Measurements from ENCODE around the gene RAB43.
"Not testable (repeated sequence)": the region's sequence is repeated elsewhere in the genome, so short reads cannot be mapped to it uniquely, and the experiment has no call there.

RAB43 gene

GRCh38 chr3:129144786-129145185 is 23.2 kb upstream of the RAB43 start:
- no peak for TF ChIP-seq SPI1 (IDR thresholded peaks at IDR 0.05; ENCODE audit: borderline replicate concordance, low read depth)
- TF ChIP-seq POLR2AphosphoS5 (IDR thresholded peaks at IDR 0.05; ENCODE audit: low read depth): no peak
- no peak for TF ChIP-seq GABPA (IDR thresholded peaks at IDR 0.05; ENCODE audit: low read depth)
- TF ChIP-seq, protein P1, sequence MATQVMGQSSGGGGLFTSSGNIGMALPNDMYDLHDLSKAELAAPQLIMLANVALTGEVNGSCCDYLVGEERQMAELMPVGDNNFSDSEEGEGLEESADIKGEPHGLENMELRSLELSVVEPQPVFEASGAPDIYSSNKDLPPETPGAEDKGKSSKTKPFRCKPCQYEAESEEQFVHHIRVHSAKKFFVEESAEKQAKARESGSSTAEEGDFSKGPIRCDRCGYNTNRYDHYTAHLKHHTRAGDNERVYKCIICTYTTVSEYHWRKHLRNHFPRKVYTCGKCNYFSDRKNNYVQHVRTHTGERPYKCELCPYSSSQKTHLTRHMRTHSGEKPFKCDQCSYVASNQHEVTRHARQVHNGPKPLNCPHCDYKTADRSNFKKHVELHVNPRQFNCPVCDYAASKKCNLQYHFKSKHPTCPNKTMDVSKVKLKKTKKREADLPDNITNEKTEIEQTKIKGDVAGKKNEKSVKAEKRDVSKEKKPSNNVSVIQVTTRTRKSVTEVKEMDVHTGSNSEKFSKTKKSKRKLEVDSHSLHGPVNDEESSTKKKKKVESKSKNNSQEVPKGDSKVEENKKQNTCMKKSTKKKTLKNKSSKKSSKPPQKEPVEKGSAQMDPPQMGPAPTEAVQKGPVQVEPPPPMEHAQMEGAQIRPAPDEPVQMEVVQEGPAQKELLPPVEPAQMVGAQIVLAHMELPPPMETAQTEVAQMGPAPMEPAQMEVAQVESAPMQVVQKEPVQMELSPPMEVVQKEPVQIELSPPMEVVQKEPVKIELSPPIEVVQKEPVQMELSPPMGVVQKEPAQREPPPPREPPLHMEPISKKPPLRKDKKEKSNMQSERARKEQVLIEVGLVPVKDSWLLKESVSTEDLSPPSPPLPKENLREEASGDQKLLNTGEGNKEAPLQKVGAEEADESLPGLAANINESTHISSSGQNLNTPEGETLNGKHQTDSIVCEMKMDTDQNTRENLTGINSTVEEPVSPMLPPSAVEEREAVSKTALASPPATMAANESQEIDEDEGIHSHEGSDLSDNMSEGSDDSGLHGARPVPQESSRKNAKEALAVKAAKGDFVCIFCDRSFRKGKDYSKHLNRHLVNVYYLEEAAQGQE (IDR thresholded peaks at IDR 0.05; ENCODE audit: insufficient replicate concordance, low read depth): no peak
- TF ChIP-seq, protein P2, sequence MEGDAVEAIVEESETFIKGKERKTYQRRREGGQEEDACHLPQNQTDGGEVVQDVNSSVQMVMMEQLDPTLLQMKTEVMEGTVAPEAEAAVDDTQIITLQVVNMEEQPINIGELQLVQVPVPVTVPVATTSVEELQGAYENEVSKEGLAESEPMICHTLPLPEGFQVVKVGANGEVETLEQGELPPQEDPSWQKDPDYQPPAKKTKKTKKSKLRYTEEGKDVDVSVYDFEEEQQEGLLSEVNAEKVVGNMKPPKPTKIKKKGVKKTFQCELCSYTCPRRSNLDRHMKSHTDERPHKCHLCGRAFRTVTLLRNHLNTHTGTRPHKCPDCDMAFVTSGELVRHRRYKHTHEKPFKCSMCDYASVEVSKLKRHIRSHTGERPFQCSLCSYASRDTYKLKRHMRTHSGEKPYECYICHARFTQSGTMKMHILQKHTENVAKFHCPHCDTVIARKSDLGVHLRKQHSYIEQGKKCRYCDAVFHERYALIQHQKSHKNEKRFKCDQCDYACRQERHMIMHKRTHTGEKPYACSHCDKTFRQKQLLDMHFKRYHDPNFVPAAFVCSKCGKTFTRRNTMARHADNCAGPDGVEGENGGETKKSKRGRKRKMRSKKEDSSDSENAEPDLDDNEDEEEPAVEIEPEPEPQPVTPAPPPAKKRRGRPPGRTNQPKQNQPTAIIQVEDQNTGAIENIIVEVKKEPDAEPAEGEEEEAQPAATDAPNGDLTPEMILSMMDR (IDR thresholded peaks at IDR 0.05; ENCODE audit: insufficient read depth, low read length): no peak
- Histone ChIP-seq H3K27me3 (ENCODE audit: insufficient read depth, poor library complexity, severe bottlenecking) (no peaks in the 10 kb centered on the region), H3K27ac (replicated peaks) (no peak overlapping the region), H3K4me3 (replicated peaks; ENCODE audit: insufficient read depth, low read length) (no peak overlapping the region)
- no peak for DNase-seq (ENCODE audit: low read depth in 1 of 2, low spot score in 1 of 2)

- H3K4me3 ChIP-seq (replicated peaks; ENCODE audit: insufficient read depth, low read length); H3K27me3 ChIP-seq (ENCODE audit: insufficient read depth, poor library complexity, severe bottlenecking); DNase-seq (ENCODE audit: low read depth in 1 of 2, low spot score in 1 of 2); H3K27ac ChIP-seq (replicated peaks): not testable (repeated sequence)
Measured at GRCh38 chr3:129141011-129141410, 19.4 kb upstream of the RAB43 start.

DNA sequence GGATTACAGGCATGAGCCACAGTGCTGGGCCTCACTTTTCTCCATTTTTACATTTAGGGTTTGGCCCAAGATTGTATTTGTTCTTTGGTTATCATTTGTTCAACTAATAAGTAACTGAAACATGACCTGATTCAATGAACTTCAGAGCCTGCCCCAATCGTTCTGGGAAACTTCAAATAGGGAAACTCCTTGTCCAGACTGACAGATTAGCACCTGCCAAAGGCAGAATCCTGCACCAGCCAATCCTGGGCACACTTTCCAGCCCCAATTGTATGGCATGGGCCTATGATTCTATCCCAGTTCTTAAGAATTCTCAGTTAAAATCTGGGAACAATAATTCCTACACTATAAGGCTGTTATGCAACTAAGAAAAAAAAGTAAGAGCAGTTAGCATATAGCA is 18.3 kb upstream of the RAB43 start:
- TF ChIP-seq GABPA (IDR thresholded peaks at IDR 0.05; ENCODE audit: low read depth): no peak
- no peak for TF ChIP-seq POLR2AphosphoS5 (IDR thresholded peaks at IDR 0.05; ENCODE audit: low read depth)
- no peak for TF ChIP-seq SPI1 (IDR thresholded peaks at IDR 0.05; ENCODE audit: borderline replicate concordance, low read depth)
- TF ChIP-seq, protein P1 (IDR thresholded peaks at IDR 0.05; ENCODE audit: insufficient replicate concordance, low read depth): no peak
- TF ChIP-seq, protein P2 (IDR thresholded peaks at IDR 0.05; ENCODE audit: insufficient read depth, low read length): no peak
- Histone ChIP-seq H3K27ac (replicated peaks) (no peak overlapping the region), H3K27me3 (ENCODE audit: insufficient read depth, poor library complexity, severe bottlenecking) (no peaks in the 10 kb centered on the region), H3K4me3 (replicated peaks; ENCODE audit: insufficient read depth, low read length) (no peak overlapping the region)
- DNase-seq (ENCODE audit: low read depth in 1 of 2, low spot score in 1 of 2): no peak

DNA sequence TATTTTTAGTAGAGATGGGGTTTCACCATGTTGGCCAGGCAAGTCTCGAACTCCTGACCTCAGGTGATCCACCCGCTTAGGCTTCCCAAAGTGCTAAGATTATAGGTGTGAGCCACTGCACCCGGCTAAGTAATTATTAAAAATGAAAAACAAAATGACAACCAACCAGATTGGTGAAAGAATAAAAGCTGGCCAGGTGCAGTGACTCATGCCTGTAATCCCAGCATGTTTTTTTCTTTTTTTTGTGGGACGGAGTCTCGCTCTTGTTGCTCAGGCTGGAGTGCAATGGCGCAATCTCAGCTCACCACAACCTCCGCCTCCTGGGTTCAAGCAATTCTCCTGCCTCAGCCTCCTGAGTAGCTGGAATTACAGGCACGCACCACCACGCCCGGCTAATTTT is 14.7 kb upstream of the RAB43 start:
- not testable (repeated sequence) for H3K27me3 ChIP-seq (ENCODE audit: insufficient read depth, poor library complexity, severe bottlenecking); H3K27ac ChIP-seq (replicated peaks); H3K4me3 ChIP-seq (replicated peaks; ENCODE audit: insufficient read depth, low read length); DNase-seq (ENCODE audit: low read depth in 1 of 2, low spot score in 1 of 2)

- H3K4me3 ChIP-seq (replicated peaks; ENCODE audit: insufficient read depth, low read length): no peak overlapping the region
- H3K27ac ChIP-seq (replicated peaks): no peak overlapping the region
- H3K27me3 ChIP-seq (ENCODE audit: insufficient read depth, poor library complexity, severe bottlenecking): no peaks in the 10 kb centered on the region
- no peak for DNase-seq (ENCODE audit: low read depth in 1 of 2, low spot score in 1 of 2)
- TF ChIP-seq SPI1 (IDR thresholded peaks at IDR 0.05; ENCODE audit: borderline replicate concordance, low read depth) (no peak), GABPA (IDR thresholded peaks at IDR 0.05; ENCODE audit: low read depth) (no peak), POLR2AphosphoS5 (IDR thresholded peaks at IDR 0.05; ENCODE audit: low read depth) (no peak)
- TF ChIP-seq, protein P1 (IDR thresholded peaks at IDR 0.05; ENCODE audit: insufficient replicate concordance, low read depth): no peak
- TF ChIP-seq, protein P2 (IDR thresholded peaks at IDR 0.05; ENCODE audit: insufficient read depth, low read length): no peak
Measured at GRCh38 chr3:129132097-129132866, 10.7 kb upstream of the RAB43 start.
